ENCODE data around the gene IFT81. TPM values are rescaled to one million over a fixed set of nuclear protein-coding genes. Genes with fewer than 3 reads are reported as not detected.

Gene IFT81
- polyA plus RNA-seq, 1 of the 3 experiments (the other 2 are of a cell fraction): 7.9 TPM

DNA sequence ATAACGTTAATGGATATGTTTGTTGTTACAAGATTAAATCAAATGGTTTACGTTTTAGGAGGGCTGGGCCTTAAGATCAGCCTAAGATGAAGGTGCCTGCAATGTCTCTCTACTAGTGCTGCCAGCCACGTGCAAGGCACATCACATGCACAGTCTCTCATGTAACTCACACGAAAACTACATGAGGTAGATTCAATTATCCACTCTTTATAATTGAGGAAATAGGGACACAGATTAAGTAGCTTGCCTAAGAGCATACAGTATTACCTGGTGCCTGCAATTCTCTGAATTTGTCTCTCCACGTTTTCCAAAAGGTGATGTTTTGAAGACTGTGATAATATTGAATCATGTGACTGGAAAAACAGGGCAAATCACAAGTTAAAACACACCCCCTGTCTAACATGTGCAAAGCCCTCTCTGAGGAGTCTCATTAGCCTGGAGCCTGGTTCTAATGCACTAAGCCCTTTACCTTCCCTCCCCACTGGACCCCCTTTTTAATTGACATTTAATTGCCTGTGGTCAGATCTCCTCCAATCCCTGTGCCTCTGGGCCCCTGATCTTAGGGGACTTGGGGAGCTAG is 142.3 kb downstream of the IFT81 start:
- WGBS (ENCODE audit: low lambda C conversion rate): 66% methylated on average over 5 of the region's 5 CpGs
- peak; percentile 44 for DNase-seq

DNA sequence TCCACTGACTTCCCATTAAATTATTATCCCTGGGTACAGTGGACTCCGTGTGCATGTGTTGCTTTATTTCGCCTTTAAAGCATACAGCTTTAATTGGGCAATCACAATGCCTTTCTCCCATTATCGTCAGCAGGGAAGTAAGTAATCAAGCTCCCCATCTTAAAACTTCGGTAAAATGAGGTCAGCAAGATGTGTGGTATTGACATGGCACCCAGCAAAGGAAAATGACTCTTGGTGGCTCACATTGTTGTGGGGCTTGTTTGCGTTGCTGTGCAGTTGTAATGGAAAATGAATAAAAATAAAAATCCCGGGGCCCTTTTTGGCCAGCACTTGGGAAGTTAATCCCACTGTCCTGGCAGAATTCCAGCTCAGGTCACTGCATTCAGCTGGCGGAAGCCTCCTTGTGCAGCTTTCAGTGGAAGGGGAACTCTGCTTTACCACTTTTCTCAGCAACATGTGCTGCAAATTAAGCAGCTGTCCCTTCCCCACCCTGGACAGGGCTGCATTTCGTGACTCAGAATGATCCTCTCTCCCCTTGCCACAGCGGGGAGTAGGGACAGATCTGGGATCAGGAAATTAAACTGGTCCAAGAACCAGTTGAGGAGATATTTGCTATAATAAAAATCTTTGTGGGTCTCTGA is 142.9 kb downstream of the IFT81 start:
- H3K9me2 ChIP-seq: no peaks in the 10 kb centered on the region
- H3F3A ChIP-seq (replicated peaks; ENCODE audit: insufficient read depth): peaks cover 31% of the 10 kb centered on the region
- POLR2A ChIA-PET: interaction anchor here (1.2 to 1.4 kb wide), 2 partner anchors 13 to 15 kb away, joined by 3 to 5 read pairs; no protein-coding TSS in a partner anchor
- H3K9me3 ChIP-seq: no peaks in the 10 kb centered on the region
- no peaks in the 10 kb centered on the region for H4K20me1 ChIP-seq (ENCODE audit: insufficient read depth)
- peak overlapping the region; percentile 65; the same call in 1 of the 2 replicates for H2AFZ ChIP-seq (ENCODE audit: low read depth)
- H3K27me3 ChIP-seq (ENCODE audit: insufficient read depth): no peaks in the 10 kb centered on the region
- peak overlapping the region in 1 of 2 experiments; percentile 16; a peak in 1 of 4 replicates for H3K4me3 ChIP-seq (ENCODE audit: low read depth in 2 of 2, low read length in 1 of 2)
- H3K4me1 ChIP-seq (ENCODE audit: control insufficient read depth in 1 of 2, insufficient read depth in 2 of 2, low read depth in 1 of 2, low read length in 1 of 2): peaks cover 26 to 53% of the 10 kb centered on the region in 2 experiments
- DNase-seq: peak; percentile 53
- 12% methylated on average over 9 of the region's 9 CpGs for WGBS (ENCODE audit: low lambda C conversion rate)
- no peaks in the 10 kb centered on the region for H3K79me2 ChIP-seq (ENCODE audit: insufficient read depth)
- peak overlapping the region; percentile 46; the same call in 1 of the 2 replicates for H3K9ac ChIP-seq
- H3K27ac ChIP-seq (ENCODE audit: low read depth in 2 of 2, low read length in 1 of 2): peak overlapping the region; percentile 78 to 81
- peak overlapping the region; percentile 56; the same call in 1 of the 2 replicates for H3K4me2 ChIP-seq
- CTCF ChIA-PET: interaction anchor here (0.8 to 1.9 kb wide), 2 partner anchors 9 to 13 kb away, joined by 3 to 7 read pairs; no protein-coding TSS in a partner anchor
- no peaks in the 10 kb centered on the region for H3K36me3 ChIP-seq (replicated peaks in 1 of 2; ENCODE audit: control insufficient read depth in 1 of 2, insufficient read depth in 2 of 2, low read length in 1 of 2)
- TF ChIP-seq REST (IDR thresholded peaks at IDR 0.05; ENCODE audit: low read depth, low read length) (peak; percentile 80; the same call in 1 of the 2 replicates), FOXJ3 (CRISPR knock-in tag; IDR thresholded peaks at IDR 0.05) (no peak), FOSL2 (IDR thresholded peaks at IDR 0.05; ENCODE audit: borderline replicate concordance, low read depth) (peak; percentile 32; the same call in 1 of the 2 replicates), RXRA (IDR thresholded peaks at IDR 0.05; ENCODE audit: borderline replicate concordance, low read depth) (no peak), NRF1 (IDR thresholded peaks at IDR 0.05; ENCODE audit: low read depth, low read length) (no peak), USF1 (IDR thresholded peaks at IDR 0.05; ENCODE audit: borderline replicate concordance, low read depth) (no peak)

More for the DNA sequence above, 142.3 kb downstream of the IFT81 start:
- H3K4me2 ChIP-seq: peak overlapping the region; percentile 56; the same call in 1 of the 2 replicates
- ChIA-PET POLR2A (interaction anchor here (1.2 to 1.4 kb wide), 2 partner anchors 14 to 16 kb away, joined by 3 to 5 read pairs; no protein-coding TSS in a partner anchor), CTCF (interaction anchor here (0.8 to 1.9 kb wide), 2 partner anchors 10 to 13 kb away, joined by 3 to 7 read pairs; no protein-coding TSS in a partner anchor)
- TF ChIP-seq EZH2phosphoT487 (IDR thresholded peaks at IDR 0.05; ENCODE audit: borderline replicate concordance, low read depth) (no peak), SIN3A (IDR thresholded peaks at IDR 0.05; ENCODE audit: borderline replicate concordance, low read depth, low read length) (no peak), MXI1 (IDR thresholded peaks at IDR 0.05; ENCODE audit: low read depth, low read length) (no peak; the same call in 1 of the 2 replicates), USF2 (IDR thresholded peaks at IDR 0.05; ENCODE audit: borderline replicate concordance, low read depth, low read length) (no peak), USF1 (IDR thresholded peaks at IDR 0.05; ENCODE audit: borderline replicate concordance, low read depth) (no peak), RFX5 (IDR thresholded peaks at IDR 0.05; ENCODE audit: low read length) (no peak), TAF1 (IDR thresholded peaks at IDR 0.05; ENCODE audit: borderline replicate concordance, low read depth, low read length) (no peak)
- TF ChIP-seq, protein P1, sequence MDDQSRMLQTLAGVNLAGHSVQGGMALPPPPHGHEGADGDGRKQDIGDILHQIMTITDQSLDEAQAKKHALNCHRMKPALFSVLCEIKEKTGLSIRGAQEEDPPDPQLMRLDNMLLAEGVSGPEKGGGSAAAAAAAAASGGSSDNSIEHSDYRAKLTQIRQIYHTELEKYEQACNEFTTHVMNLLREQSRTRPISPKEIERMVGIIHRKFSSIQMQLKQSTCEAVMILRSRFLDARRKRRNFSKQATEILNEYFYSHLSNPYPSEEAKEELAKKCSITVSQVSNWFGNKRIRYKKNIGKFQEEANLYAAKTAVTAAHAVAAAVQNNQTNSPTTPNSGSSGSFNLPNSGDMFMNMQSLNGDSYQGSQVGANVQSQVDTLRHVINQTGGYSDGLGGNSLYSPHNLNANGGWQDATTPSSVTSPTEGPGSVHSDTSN (IDR thresholded peaks at IDR 0.05): no peak
- H3K4me3 ChIP-seq (ENCODE audit: low read depth in 2 of 2, low read length in 1 of 2): no peak overlapping the region
- H3K9ac ChIP-seq: peak overlapping the region; percentile 33; the same call in 1 of the 2 replicates
- no peaks in the 10 kb centered on the region for H3K27me3 ChIP-seq (ENCODE audit: insufficient read depth)
- peaks cover 26 to 50% of the 10 kb centered on the region in 2 experiments for H3K4me1 ChIP-seq (ENCODE audit: control insufficient read depth in 1 of 2, insufficient read depth in 2 of 2, low read depth in 1 of 2, low read length in 1 of 2)
- no peaks in the 10 kb centered on the region for H3K36me3 ChIP-seq (replicated peaks in 1 of 2; ENCODE audit: control insufficient read depth in 1 of 2, insufficient read depth in 2 of 2, low read length in 1 of 2)
- H3K27ac ChIP-seq (ENCODE audit: low read depth in 2 of 2, low read length in 1 of 2): peak overlapping the region; percentile 78 to 81
- H2AFZ ChIP-seq (ENCODE audit: low read depth): peak overlapping the region; percentile 65; the same call in 1 of the 2 replicates
- H3K79me2 ChIP-seq (ENCODE audit: insufficient read depth): no peaks in the 10 kb centered on the region
- H3F3A ChIP-seq (replicated peaks; ENCODE audit: insufficient read depth): peaks cover 31% of the 10 kb centered on the region
- no peaks in the 10 kb centered on the region for H4K20me1 ChIP-seq (ENCODE audit: insufficient read depth)
- no peaks in the 10 kb centered on the region for H3K9me3 ChIP-seq
- no peaks in the 10 kb centered on the region for H3K9me2 ChIP-seq
